PFSK-1 (cell line): Measurements from ENCODE around the gene TH.

Experiments
- FOXP2 ChIP-seq: optimal IDR thresholded peaks from 2 replicates; pipeline ENCODE3; 2011; ENCODE audit warnings: borderline replicate concordance, control low read depth, inconsistent platforms; ENCODE audit not compliant: insufficient read depth; ENCODE audit errors: extremely low read length, extremely low read depth
- POLR2AphosphoS5 ChIP-seq: IDR thresholded peaks from 2 replicates; pipeline ENCODE4 v1.6.1; 2012; ENCODE audit warnings: low read depth, mild to moderate bottlenecking, control low read depth, low read length, moderate library complexity
- SIN3A ChIP-seq: IDR thresholded peaks from 2 replicates; pipeline ENCODE4 v1.6.1; 2012; ENCODE audit warnings: mild to moderate bottlenecking, low read length, moderate library complexity, borderline replicate concordance; ENCODE audit not compliant: insufficient read depth
- TAF1 ChIP-seq: IDR thresholded peaks from 2 replicates; pipeline ENCODE4 v1.6.1; 2012; ENCODE audit warnings: low read length, control low read depth, borderline replicate concordance; ENCODE audit not compliant: insufficient read depth
- TF ChIP-seq, protein P1 (sequence below), 2 experiments: IDR thresholded peaks; 2 replicates each; pipeline versions ENCODE4 v1.6.1 to v1.8.0; 2011 to 2012; ENCODE audit warnings: low read depth in 2 of 2, low read length in 2 of 2, control low read depth in 1 of 2, inconsistent platforms in 1 of 2, mild to moderate bottlenecking in 1 of 2, moderate library complexity in 1 of 2; ENCODE audit not compliant: insufficient read depth in 1 of 2

TH gene

DNA sequence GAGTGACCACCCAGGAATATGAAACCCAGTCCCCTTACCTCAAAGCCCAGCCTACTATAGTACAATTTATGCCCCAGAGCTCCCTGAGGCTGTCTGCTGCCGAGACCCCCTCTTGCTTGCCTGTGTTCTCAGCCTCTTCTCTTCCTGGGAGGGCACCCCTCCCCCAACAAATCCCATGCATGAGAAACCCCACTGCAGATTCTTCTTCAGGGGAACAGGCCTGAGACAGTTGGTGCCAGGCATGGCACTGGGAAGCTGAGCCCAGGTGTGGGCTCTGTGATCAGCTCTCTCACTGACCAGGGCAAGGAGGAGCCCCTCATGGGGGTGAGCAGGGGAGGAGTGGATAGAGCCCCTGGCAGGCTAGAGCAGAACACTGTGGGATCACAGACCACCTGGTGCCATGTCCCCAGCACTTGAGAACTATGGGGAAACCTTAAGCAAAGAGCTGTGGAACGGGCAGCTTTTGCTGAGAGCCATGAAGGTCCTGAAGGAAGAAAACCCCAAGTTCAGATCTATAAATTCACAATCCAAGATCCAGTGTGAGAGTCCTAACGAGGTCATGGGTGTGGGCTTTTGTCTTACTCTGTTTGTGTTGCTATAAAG, 46.5 kb upstream of the TH start:
- no peak for TF ChIP-seq FOXP2
- no peak for TF ChIP-seq POLR2AphosphoS5
- TF ChIP-seq, protein P1, sequence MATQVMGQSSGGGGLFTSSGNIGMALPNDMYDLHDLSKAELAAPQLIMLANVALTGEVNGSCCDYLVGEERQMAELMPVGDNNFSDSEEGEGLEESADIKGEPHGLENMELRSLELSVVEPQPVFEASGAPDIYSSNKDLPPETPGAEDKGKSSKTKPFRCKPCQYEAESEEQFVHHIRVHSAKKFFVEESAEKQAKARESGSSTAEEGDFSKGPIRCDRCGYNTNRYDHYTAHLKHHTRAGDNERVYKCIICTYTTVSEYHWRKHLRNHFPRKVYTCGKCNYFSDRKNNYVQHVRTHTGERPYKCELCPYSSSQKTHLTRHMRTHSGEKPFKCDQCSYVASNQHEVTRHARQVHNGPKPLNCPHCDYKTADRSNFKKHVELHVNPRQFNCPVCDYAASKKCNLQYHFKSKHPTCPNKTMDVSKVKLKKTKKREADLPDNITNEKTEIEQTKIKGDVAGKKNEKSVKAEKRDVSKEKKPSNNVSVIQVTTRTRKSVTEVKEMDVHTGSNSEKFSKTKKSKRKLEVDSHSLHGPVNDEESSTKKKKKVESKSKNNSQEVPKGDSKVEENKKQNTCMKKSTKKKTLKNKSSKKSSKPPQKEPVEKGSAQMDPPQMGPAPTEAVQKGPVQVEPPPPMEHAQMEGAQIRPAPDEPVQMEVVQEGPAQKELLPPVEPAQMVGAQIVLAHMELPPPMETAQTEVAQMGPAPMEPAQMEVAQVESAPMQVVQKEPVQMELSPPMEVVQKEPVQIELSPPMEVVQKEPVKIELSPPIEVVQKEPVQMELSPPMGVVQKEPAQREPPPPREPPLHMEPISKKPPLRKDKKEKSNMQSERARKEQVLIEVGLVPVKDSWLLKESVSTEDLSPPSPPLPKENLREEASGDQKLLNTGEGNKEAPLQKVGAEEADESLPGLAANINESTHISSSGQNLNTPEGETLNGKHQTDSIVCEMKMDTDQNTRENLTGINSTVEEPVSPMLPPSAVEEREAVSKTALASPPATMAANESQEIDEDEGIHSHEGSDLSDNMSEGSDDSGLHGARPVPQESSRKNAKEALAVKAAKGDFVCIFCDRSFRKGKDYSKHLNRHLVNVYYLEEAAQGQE (IDR thresholded peaks at IDR 0.05; ENCODE audit: insufficient read depth in 1 of 2, low read depth in 2 of 2, low read length in 2 of 2), result no peak
- no peak for TF ChIP-seq TAF1
- TF ChIP-seq SIN3A, result no peak

DNA sequence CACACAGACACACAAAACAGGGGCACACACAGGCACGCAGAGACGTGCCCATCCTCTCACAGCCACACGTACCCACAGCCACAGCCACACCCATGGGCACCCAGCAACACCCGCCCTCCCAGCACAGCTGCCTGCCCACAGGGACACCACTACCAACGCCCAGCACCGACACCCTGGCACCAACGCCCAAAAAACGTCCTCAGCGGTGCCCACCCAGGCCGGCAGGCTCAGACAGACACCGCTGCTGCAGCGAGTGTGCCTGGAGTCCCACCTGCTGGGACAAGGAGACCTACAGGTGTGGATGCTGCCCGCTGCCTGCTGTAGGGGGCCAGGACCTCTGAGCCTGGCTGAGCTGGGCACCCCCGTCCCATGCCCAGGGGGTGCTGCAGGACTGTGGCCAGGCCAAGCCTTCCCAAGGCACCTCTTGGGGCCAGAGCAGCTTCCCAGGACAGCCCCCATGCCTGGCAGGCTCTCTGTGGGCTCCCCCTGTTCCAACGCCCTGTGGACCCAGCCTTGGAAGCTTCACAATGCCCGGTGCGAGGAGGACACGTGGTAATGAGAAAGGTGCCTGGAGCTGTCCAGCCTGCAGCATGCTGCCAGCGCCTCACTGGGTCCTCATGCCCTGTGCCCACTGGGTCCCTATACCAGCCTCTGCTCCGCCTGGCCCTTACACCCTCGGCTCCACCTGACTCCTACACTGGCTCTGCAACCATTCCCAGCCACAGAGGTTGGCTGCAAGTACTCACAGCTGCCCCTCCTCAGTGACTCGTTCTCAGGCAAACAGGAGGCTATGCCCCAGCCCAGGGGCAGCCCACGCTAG, 45.8 kb upstream of the TH start:
- no peak for TF ChIP-seq POLR2AphosphoS5
- TF ChIP-seq, protein P1 (IDR thresholded peaks at IDR 0.05; ENCODE audit: insufficient read depth in 1 of 2, low read depth in 2 of 2, low read length in 2 of 2), result peak; percentile 24 to 78; a peak in 2 of 4 replicates

DNA sequence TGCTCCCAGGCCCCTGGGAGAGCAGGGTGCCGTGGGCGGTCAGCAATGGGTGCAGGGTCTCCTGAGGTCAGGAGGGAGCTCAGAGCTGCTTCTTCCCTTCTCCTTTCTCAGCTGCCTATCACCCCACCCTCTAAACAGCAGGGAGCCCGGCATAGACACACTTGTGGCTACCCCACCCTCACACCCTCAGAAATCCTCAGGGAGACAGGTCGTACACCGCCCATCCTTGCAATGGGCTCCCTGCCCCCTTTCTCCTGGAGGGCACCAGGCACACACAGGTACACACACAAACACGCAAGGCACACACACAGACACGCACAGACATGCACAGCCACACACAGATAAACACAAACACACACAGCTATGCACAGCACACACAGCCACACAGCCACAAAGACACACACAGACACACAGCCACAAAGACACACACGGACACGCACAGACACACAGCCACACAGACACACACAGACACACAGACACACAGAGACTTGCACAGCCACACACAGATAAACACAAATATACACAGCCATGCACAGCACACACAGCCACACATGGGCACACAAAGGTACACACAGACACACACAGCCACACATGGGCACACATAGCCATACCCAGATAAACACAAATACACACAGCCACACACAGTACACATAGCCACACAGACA, 44.9 kb upstream of the TH start:
- TF ChIP-seq FOXP2, result no peak
- TF ChIP-seq POLR2AphosphoS5, result no peak
- no peak for TF ChIP-seq TAF1
- TF ChIP-seq, protein P1 (IDR thresholded peaks at IDR 0.05; ENCODE audit: insufficient read depth in 1 of 2, low read depth in 2 of 2, low read length in 2 of 2), result no peak
- no peak for TF ChIP-seq SIN3A

DNA sequence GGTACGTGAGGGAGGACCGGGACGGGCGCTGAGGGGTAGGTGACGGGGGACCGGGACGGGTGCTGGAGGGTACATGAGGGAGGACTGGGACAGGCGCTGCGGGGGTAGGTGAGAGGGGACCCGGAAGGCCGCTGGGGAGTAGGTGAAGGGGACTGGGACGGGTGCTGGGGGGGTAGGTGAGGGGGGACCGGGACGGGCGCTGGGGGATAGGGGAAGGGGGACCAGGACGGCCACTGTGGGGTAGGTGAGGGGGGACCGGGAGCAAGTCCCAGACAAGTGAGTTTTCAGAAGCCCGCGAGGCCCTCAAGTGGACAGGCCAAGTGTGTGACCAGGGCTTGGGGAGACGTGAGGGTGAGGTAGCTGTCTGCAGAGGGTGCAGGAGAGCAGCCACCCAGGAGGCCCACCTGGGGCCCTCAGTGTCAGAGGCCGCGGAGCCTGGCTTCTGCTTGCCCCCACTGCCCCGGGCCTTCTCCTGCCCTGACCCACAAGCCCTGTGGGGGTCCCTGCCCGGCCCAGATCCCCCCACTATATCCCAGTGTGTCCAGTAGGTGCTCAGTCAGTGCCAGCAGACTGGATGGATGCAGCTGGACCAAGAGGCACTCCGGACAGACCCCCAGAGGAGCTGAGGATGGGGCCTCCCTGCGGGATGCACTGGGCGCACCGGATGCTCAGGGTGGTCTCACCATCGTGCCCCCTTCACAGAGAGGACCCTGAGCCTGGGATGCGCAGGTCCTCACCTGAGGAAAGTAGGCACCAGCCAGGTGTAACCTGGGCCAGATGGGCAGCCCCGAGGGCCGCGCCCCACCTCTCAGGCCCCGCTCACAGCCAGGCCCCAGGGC, 44.2 kb upstream of the TH start:
- TF ChIP-seq, protein P1 (IDR thresholded peaks at IDR 0.05; ENCODE audit: insufficient read depth in 1 of 2, low read depth in 2 of 2, low read length in 2 of 2), result no peak
- no peak for TF ChIP-seq TAF1
- TF ChIP-seq POLR2AphosphoS5, result no peak
- no peak for TF ChIP-seq SIN3A
- no peak for TF ChIP-seq FOXP2
